Activated T-cell treated with anti-CD3 and anti-CD28 coated beads for 1 hour (primary cell): Measurements from ENCODE around the gene CDHR5.

Experiments
- DNase-seq: peaks from one replicate; pipeline ENCODE4 v3.0.0-alpha.2; 2020; ENCODE audit warnings: low read depth

The CDHR5 gene

DNA sequence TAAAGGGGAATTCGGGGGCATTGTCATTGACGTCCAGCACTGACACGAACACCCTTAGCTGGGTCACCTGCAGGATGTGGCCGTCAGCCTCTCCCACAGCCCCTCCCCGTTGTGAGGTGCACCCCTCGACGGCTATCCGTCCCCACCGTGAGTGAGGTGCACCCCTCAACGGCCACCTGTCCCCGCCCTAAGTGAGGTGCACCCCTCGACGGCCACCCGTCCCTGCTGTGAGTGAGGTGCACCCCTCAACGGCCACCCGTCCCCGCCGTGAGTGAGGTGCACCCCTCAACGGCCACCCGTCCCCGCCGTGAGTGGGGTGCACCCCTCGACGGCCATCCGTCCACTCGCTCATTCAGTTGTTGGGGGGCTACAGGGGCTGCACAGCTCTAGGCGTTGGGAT, 2.9 kb downstream of the CDHR5 start:
- DNase-seq, result no peak

DNA sequence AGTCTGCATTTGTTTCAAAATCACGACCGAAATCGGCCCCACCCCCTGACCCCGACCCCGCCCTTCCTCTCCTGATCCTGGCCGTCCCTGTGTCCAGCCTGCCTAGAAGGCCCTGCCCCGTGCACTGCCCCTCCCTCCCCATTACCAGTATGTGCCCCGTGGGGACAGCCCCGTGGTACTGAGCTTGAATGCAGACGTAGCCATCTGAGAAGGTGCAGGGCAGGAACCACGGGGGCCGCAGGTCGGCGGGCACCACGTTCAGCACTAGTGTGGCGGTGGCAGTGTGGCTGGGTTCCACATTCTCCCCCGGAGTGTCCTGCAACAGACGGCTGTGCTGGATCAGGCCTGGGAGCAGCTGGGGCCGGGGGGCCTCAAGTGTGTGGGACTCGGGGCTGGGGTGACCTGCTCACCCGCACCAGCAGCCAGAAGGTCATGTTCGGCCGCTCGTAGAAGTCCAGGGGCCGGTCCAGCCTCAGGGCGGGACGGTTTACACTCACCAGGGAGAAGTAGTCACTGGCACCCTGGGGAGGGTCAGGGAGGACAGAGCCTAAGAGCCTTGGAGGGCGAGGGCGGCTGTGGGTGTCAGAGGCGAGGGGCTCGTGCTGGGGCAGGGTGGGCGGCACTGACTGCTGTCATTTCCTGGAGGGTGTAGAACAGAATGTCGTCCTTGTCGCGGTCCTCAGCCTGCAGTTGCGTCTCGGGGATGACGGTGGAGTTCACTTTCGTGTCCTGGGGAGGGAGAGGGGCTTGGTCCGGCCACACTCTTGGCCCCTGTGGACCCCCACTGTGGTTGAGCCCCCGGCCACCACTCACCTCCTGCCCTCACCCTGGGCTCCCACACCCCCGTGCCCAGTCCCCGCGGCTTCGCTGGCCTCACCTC, 3.6 kb downstream of the CDHR5 start:
- DNase-seq, result no peak

DNA sequence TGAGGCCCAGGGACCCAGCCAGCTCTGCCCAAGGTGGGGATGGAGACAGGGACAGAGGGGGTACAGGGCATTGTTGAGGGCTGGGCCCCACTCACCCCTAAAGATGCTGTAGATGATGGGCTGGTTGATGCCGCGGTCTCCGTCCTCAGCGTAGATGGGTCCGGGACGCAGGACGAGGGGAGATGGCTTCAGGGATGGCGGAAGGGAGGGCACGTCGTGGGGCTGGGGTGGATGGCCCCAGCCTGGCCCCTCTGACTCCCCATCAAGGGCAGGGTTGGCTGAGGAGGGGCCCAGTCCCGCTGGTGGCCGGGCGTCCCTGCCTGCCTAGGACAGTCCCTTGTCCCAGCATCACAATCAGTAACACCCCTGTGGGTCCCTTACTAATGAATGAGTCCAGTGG, 4.6 kb downstream of the CDHR5 start:
- no peak for DNase-seq

DNA sequence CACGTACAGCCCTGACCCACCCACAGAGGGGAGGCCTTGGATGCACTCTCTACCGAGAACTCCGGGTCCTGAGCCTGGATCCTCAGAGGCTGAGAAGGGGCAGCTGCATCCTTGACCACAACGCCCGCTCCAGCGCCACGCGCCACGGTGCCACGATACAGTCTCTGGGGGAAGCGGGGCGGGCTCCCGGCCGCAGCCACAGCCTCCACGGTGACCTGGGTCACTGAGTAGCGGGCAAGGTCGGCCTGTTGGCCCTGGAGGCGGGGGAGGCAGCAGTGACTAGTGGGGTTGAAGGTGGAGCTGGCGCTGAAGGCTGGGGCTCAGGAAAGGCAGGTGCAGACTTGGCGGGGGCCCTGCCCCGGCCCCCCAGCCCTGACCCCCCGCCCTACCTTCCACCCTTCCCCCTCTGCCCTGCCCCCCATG, 5.1 kb downstream of the CDHR5 start:
- no peak for DNase-seq

DNA sequence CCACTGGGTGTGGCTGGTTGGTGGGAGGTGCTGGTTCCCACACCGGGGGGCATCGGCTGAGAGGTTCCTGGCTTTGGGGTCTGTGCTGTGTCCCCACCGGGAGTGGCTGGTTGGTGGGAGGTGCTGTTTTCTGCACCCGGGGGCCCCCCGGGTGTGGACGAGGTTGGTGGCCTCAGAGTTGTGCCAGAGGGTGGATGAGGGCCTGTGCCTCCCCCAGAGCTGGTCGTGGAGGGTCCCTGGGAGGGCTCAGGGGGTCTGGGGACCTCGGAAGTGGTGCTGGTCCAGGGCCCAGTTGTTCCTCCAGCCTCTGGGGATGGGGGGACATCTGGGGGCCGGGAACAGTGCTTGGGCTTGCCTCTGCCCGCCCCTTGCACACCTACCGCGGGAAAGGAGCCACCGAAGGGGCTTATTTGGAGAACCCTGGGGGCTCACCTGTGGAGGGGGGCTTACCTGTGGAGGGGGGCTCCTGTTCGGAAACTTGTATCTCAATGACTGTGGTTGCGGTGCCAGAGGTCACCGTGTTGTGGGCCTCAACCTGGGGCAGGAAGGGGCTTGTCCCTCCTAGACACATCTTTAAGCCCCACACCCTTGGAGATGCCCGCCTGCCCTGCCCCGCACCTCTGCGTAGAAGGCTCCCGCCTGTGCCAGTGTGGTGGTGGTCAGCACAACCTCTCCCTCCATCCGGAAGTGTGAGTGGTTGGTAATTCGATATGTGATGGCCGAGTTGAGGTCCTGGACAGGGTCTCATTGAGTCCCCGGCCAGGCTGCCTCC, 5.7 kb downstream of the CDHR5 start:
- DNase-seq, result no peak

DNA sequence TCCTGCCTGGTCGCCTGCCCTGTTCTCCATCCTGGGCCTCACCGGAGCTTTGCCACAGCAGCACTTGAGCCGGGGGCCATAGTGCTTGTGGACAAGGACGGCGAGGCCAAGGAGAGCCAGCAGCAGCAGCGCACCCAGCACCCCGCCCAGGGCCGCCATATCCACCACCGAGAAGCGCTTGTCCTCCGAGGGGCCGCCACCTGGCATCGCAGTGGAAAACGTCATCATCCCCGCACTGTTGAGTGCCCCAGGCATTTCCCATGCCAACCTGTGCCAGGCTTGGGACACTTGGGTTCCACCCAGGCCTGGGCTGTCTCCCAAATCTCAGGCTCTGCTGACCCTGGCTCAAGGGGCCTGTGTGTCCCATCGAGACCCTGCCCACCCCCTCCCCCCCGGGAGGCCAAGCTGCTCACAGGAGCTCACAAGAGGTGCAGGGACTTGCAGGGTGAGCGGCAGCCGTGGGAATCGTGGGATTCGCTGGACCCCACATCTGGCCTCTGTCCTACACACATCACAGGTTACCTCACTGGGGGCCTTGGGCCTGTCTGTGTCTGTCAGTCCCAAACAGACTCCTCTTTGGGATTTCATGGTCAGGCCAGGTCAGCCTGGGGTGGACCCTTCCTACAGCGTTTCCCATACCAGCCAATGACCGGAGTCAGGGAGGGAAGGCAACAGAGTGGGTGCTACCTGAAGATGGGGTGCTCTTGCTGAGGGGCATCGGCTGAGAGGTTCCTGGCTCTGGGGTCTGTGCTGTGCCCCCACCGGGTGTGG, 6.7 kb downstream of the CDHR5 start:
- DNase-seq, result no peak

DNA sequence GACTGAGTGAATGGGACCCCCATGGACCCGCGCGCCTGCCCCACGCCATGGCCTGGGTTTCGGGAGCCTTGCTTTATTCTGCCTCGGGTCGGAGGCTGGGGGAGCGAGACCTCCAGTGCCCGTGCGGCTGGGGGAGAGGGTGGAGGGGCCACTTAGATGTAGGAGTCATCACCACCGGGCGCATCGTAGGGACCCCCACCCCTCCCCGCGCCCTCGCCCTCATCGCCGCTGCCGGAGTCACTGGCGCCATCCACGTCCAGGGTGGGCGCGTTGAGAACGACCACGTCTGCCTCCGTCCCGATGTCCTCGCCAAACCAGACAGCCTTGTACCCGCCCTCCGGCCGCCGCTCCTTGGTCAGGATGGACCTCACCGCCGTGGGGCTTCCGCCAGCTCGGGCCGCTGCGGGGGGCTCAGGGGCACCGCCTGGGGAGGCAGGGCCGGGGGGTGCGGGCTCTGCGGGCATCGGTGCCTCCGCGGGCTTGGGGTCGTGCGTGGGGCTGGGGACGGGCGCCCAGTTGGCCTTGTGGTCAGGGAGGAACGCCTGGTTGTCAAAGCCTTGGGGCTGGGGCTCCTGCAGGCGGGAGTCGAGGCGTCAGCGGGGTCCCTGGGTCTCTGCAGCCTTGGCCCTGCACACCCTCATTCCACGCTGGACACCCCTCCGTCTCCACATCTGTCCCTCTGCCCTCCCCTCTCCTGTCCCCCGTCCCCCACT, 7.4 kb downstream of the CDHR5 start:
- no peak for DNase-seq

DNA sequence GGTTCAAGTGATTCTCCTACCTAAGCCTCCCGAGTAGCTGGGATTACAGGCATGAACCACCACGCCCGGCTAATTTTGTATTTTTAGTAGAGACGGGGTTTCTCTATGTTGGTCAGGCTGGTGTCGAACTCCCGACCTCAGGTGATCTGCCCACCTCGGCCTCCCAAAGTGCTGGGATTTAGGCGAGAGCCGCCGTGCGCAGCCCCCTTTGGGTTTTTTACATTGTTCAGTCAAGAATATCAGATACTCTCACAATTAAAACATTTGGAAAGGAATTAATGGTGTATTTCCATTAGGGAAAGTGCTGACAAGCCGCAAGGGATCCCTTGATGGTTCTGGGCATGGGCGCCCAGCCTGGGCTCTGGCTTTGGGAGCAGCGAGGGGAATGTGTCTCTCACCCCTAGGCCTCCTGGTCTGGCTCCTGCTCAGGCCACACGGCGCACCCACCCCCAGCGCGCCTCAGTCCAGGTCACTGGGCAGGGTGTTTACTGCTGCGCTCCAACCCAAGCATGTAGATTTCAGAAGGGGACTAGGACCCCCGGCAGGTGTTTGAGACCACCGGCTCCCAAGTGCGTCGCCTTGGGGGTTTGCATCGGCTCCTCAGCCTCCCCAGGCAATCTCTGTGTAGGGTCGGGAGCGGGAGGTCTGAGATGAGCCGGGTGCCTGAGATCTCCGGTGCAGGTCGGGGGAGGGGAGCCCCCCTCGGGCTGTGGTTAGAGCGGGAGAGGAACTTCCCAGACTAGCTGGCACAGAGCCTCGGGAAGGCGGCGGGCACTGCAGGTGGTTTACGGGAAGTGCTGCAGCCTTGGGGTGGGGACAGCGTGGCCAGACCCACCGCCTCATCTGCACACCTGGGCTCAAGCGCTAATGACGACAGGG, 8.2 kb downstream of the CDHR5 start:
- no peak for DNase-seq

DNA sequence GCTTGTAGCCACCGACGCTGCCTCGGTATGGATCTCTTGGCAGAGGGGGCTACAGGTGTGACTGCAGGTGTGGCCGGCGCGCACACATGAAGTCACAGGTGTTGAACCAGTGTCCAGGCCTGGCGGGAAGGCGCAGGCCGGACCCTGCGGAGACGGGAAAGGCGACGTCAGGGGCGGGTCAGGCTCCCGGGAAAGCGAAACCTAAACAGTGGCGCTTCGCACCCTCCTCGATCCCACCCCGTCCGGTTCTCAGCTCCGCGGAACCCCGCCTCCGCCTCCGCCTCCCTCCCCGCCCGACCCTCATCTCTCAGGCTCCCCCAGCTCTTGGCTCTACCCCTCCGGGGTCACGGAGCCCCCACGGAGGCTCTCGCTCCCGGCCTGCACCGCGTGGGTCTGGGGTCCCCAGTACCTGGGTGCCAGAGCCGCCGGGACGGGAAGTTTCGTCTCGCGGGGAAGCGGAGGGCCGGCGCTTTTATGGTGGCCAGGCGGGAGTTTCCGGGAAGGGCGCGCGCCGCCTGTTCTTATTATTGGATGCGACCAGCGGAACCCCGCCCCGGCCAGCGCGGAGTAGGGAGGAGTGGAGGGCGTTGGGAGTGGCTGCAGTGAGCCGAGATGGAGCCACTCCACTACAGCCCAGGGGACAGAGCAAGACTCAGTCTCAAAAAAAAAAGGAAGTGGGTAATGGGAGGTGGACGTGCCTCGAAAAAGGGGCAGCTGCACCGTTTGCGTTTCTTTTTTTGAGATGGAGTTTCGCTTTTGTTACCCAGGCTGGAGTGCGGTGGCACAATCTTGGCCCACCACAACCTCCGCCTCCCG, 9.0 kb downstream of the CDHR5 start, which contains the start of gene IRF7:
Gene IRF7 (minus strand): TSS at position 447 of the 816 bp plus-strand sequence. CDS start 586 bp downstream, outside the sequence.
- DNase-seq, result peak; percentile 85

DNA sequence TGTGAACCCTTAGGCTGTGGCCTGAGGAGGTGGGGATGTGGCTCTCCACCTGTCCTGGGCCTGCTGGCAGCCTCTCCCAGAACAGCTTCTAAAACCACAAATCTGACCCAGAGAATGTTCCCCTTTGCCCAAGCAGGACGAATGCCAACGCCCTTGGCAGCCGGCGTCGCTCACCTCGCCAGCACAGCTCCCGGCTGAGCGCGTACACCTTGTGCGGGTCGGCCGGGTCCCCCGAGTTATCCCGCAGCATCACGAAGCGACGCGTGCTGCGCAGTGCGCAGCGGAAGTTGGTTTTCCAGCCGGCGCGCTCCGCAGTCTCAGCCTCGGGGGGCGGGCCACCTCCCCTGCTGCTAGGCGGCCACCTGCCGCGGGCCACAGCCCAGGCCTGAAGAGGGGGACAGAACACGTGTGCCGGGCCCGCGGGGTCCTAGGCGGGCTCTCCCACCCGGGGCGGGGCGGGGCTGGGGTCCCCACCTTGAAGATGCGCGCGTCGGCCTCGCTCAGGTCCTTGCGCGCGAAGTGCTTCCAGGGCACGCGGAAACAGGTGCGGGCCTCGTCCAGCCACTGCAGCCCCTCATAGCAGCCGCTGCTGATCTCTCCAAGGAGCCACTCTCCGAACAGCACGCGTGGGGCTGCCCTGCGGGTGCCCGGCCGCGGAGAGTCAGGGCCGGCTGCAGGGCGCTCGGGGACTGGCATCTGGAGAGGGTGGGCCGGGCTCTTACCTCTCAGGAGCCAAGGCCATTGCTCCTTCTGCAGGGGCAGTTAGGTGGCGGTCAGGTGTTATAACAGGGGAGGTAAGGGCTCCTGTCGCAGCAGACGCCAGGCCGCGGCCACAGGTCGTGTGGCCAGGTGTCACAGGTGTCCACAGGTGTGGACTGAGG, 9.9 kb downstream of the CDHR5 start:
- DNase-seq, result no peak

DNA sequence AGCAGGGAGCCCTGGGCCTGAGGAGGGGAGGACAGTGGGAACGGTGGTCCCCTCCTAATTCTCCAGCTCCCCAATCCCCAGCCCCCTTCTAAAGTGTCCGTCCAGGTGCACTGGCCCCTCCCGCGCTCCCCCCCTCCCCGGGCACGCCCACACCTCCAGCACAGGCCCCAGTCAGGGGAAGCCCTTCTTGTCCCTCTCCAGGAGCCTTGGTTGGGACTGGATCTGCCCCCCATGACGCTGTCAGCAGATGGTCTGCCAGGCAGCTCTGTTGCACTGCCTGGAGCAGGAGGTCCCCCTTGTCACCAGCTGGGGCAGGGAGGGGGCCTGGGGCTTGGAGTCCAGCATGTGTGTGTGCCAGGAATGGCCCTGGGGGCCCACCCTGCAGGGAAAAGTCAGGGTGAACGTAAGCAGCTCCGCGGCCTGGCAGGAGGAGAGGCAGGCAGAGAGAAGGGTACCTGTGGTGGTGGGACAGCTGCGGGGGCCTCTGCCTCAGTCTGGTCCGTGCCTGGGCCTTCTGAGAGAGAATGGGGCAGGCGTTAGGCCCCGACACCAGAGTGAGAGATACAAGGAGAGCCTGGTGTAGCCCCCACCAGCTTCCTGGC, 10.6 kb downstream of the CDHR5 start:
- no peak for DNase-seq

DNA sequence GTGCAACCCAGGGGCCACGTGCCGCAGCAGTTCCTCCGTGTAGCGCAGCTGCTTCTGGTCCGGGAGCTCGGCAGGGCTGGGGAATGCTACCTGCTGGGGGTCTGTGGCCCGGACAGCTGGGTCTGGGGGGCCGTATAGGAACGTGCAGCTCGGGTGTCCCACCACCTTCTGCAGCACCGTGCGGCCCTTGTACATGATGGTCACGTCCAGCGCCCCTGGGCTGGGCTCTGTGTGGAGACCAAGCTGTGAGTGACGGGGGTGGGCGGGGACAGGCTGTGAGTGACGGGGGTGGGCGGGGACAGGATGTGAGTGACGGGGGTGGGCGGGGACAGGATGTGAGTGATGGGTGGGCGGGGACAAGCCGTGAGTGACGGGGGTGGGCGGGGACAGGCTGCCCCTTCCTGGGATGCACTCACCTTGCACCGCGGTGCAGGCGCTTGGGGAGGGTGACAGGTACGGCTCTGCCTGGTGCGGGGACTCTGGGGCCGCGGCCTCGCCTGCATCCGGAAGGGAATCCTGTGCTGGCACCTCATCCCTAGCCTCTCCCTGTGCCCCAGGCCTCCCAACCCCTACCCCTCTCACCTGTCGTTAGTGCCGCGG, 11.3 kb downstream of the CDHR5 start:
- DNase-seq, result peak; percentile 83

DNA sequence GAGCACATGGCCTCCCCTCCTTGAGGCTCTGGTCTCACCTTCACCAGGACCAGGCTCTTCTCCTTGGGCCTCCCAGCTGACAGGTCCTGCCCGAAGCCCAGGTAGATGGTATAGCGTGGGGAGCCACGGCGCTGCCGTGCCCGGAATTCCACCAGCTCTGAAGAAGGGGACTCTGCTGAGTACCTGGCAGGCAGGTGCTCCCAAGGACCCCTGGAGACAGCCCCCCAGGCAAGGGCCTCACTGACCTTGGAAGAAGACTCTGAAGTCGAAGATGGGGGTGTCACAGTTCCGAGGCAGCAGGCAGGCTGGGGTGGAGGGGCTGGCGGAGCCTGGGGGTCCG, 11.8 kb downstream of the CDHR5 start:
- no peak for DNase-seq

DNA sequence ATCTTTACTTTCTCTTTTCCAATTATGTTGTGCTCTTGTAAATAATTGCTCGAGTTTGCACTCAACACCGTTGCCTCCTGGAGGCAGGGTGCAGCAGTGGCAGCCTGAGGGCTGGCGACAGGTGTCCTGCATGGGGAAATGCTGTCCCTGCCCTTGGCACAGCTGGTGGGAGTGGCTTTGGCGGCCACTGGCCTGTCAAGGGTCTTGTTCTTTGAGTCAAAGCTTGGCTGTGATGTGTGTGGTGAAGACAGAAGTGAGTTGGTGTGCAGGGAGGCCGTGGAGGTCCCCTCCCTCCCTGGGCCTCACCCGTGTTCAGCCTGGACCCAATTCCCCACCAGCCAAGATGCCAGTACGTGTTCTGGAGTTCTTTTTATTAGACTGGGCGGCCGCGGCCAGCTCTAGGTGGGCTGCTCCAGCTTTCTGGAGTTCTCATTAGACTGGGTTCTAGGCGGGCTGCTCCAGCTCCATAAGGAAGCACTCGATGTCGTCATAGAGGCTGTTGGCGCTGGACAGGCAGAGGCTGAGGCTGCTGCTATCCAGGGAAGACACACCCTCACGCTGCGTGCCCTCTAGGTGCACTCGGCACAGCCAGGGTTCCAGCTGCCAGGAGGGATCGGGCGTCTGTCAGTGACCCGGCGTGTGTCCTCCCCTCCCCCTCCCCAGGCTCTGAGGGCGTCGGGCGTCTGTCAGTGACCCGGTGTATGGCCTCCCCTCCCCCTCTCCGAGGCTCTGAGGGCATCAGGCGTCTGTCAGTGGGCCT, 12.4 kb downstream of the CDHR5 start:
- DNase-seq, result no peak

DNA sequence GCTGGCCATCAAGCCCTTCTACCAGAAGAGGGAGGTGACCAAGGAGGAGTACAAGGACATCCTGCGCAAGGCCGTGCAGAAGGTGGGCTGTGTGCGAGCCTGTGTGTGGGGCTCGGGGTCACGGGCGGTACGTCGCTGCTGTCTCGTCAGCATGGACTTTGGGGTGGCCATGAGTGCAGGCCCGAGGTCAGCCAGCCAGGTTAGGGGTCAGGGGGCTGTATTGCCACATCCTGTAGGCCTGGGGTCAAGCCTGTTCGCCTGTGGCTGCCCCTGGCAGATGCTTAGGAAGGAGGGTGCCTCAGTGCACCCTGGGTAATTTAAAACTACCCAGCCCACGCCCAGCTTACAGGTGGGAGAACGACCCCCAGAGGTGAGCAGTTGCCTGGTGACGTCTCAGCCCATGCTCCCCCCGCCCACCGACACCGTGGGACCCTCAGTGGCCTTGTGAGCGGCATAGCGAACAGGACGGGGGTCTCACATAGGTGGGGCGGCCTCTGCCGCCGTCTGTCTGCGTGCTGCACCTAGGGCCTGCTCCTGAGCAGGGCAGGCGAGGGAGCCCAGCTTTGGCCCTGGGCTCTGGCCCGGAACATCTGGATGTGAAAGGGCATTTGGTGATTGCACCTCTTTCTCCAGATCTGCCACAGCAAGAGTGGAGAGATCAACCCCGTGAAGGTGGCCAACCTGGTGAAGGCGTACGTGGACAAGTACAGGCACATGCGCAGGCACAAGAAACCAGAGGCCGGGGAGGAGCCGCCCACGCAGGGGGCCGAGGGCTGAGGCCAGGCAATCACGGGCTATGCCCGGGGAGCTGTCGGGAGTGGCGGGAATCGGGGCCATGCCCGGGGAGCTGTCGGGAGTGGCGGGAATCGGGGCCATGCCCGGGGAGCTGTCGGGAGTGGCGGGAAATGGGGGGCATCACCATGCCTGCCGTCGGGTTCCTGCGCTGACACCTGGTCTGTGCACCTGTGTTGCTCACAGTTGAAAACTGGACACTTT, 13.5 kb downstream of the CDHR5 start:
- no peak for DNase-seq

DNA sequence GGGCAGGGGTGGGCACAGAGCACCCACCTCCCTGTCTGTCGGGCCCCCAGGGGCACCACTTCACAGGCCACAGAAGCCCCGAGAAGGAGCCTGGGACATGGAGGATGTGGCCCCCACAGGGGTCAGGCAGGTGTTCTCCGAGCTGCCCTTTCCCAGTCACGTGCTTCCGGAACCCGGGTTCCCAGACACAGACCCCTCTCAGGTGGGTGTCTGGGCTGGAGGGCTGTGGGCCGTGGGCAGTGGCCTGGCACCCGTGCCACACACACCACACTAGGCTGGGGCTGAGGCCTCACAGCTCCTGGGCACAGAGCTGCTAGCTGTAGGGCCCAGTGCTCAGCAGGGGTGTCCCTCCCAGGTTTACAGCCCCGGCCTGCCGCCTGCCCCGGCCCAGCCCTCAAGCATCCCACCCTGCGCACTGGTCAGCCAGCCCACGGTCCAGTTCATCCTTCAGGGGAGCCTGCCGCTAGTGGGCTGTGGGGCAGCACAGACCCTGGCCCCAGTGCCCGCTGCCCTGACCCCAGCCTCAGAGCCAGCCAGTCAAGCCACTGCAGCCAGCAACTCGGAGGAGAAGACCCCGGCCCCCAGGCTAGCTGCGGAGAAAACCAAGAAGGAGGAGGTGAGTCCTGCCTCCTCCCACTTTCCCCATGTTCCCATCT, 14.5 kb downstream of the CDHR5 start:
- no peak for DNase-seq
